ENCODE measurements around the gene GPRC5B.

GRCh38 chr16:19872179-19872863, 12.3 kb downstream of the GPRC5B start:
- TF ChIP-seq, protein P1, sequence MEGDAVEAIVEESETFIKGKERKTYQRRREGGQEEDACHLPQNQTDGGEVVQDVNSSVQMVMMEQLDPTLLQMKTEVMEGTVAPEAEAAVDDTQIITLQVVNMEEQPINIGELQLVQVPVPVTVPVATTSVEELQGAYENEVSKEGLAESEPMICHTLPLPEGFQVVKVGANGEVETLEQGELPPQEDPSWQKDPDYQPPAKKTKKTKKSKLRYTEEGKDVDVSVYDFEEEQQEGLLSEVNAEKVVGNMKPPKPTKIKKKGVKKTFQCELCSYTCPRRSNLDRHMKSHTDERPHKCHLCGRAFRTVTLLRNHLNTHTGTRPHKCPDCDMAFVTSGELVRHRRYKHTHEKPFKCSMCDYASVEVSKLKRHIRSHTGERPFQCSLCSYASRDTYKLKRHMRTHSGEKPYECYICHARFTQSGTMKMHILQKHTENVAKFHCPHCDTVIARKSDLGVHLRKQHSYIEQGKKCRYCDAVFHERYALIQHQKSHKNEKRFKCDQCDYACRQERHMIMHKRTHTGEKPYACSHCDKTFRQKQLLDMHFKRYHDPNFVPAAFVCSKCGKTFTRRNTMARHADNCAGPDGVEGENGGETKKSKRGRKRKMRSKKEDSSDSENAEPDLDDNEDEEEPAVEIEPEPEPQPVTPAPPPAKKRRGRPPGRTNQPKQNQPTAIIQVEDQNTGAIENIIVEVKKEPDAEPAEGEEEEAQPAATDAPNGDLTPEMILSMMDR (IDR thresholded peaks at IDR 0.05), result no peak
- TF ChIP-seq POLR2A (IDR thresholded peaks at IDR 0.05), result no peak
